DND-41 (cell line): ENCODE data around the gene C2CD2.

Experiments used
- ATAC-seq: fragments of 200-7000 bp; cut with Tn5 transposase; 3 replicates; pipeline ENCODE4 v1.9.1; 2021; ENCODE audit warnings: low read depth; ENCODE audit not compliant: insufficient read depth
- DNase-seq: peaks from one replicate; pipeline ENCODE4 v3.0.0-alpha.2; 2020
- H2AFZ ChIP-seq: 2 replicates; pipeline ENCODE4 v1.6.0; 2012; ENCODE audit warnings: low read depth, low read length
- H3K27ac ChIP-seq: 2 replicates; pipeline ENCODE4 v1.5.1; 2012; ENCODE audit warnings: low read length, inconsistent platforms
- H3K27me3 ChIP-seq: fragments of 200-600 bp; sonication (generic); 2 replicates; pipeline ENCODE4 v1.6.0; 2012; ENCODE audit warnings: low read length, mild to moderate bottlenecking, inconsistent platforms; ENCODE audit not compliant: insufficient read depth, poor library complexity
- H3K36me3 ChIP-seq: 2 replicates; pipeline ENCODE4 v1.5.1; 2012; ENCODE audit warnings: low read length, inconsistent platforms; ENCODE audit not compliant: insufficient read depth
- H3K4me1 ChIP-seq: 2 replicates; pipeline ENCODE4 v1.5.1; 2012; ENCODE audit warnings: mild to moderate bottlenecking, low read length; ENCODE audit not compliant: insufficient read depth
- H3K4me2 ChIP-seq: 2 replicates; pipeline ENCODE4 v1.6.0; 2012; ENCODE audit warnings: mild to moderate bottlenecking, moderate library complexity, low read length, inconsistent platforms; ENCODE audit not compliant: insufficient read depth
- H3K4me3 ChIP-seq, 2 experiments: fragments of 200-600 bp in 1 of 2; shearing (Covaris generic) in 1 of 2; 2 replicates each; pipeline ENCODE4 v1.5.1; 2012 to 2016; ENCODE audit warnings: inconsistent platforms in 2 of 2, low read length in 2 of 2, mild to moderate bottlenecking in 2 of 2, low read depth in 1 of 2, moderate library complexity in 1 of 2
- H3K79me2 ChIP-seq: 2 replicates; pipeline ENCODE4 v1.6.0; 2012; ENCODE audit warnings: low read length, inconsistent platforms; ENCODE audit not compliant: insufficient read depth
- H3K9ac ChIP-seq: 2 replicates; pipeline ENCODE4 v1.6.0; 2012; ENCODE audit warnings: low read depth, mild to moderate bottlenecking, inconsistent platforms, low read length, moderate library complexity
- H3K9me3 ChIP-seq: 2 replicates; pipeline ENCODE4 v1.5.1; 2012; ENCODE audit warnings: low read length, moderate library complexity, mild to moderate bottlenecking, inconsistent platforms; ENCODE audit not compliant: insufficient read depth, severe bottlenecking
- H4K20me1 ChIP-seq: 2 replicates; pipeline ENCODE4 v1.6.0; 2012; ENCODE audit warnings: low read length; ENCODE audit not compliant: insufficient read depth
- EZH2 ChIP-seq: IDR thresholded peaks from 3 replicates; pipeline ENCODE4 v1.6.1; 2012; ENCODE audit warnings: borderline replicate concordance, low read depth, mild to moderate bottlenecking, moderate library complexity, low read length, inconsistent platforms; ENCODE audit not compliant: severe bottlenecking
- TF ChIP-seq, protein P1 (sequence below): IDR thresholded peaks from 2 replicates; pipeline ENCODE4 v1.5.1; 2012; ENCODE audit warnings: borderline replicate concordance, low read length, moderate library complexity, mild to moderate bottlenecking; ENCODE audit not compliant: poor library complexity, severe bottlenecking; ENCODE audit errors: extremely low read depth

Gene C2CD2

DNA sequence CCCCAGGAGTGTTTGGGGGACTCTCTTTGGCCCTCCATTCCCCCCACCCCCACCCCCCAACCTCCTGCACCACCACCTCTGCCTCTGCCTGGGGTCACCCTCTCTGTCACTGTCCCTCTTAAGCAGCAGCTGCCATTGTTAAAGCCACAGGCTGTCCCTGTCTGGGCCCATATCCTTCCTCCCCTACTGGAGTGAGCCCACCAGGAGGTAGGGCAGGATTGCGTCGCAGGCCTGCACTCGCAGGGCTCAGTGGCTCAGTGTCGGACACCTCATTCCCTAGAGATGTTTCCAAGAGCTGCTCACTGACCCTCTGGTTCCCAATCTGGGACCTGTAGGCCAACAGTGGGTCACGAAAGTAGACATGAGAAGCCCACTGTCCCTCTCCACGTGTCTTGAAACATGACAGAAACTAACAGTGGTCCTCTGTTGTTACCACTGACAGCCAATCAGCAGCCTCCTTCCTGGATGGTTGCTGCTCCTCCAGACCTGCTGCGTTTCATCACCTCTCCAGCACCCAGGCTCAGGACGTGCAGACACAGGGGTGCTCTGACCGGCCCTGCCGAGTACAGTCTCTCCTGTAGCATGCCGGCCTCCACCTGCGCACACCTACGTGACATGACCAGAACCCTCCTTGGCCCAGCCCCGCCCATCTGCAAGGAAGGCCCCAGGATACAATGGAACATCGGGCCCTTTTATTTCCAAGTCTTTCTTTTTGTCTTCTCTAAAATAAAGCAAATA, 82.4 kb downstream of the C2CD2 start:
- H3K4me2 ChIP-seq, result no peak overlapping the region
- peaks cover 4% of the 10 kb centered on the region for H3K4me1 ChIP-seq
- no peak overlapping the region for H3K4me3 ChIP-seq
- H3K36me3 ChIP-seq, result peaks cover 21% of the 10 kb centered on the region
- TF ChIP-seq, protein P1, sequence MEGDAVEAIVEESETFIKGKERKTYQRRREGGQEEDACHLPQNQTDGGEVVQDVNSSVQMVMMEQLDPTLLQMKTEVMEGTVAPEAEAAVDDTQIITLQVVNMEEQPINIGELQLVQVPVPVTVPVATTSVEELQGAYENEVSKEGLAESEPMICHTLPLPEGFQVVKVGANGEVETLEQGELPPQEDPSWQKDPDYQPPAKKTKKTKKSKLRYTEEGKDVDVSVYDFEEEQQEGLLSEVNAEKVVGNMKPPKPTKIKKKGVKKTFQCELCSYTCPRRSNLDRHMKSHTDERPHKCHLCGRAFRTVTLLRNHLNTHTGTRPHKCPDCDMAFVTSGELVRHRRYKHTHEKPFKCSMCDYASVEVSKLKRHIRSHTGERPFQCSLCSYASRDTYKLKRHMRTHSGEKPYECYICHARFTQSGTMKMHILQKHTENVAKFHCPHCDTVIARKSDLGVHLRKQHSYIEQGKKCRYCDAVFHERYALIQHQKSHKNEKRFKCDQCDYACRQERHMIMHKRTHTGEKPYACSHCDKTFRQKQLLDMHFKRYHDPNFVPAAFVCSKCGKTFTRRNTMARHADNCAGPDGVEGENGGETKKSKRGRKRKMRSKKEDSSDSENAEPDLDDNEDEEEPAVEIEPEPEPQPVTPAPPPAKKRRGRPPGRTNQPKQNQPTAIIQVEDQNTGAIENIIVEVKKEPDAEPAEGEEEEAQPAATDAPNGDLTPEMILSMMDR, result no peak
- TF ChIP-seq EZH2, result no peak
- ATAC-seq (no peak), DNase-seq (no peak)
- H3K27me3 ChIP-seq, result no peaks in the 10 kb centered on the region
- no peak overlapping the region for H2AFZ ChIP-seq
- peaks cover 23% of the 10 kb centered on the region; the same call in 1 of the 2 replicates for H4K20me1 ChIP-seq
- no peaks in the 10 kb centered on the region for H3K9me3 ChIP-seq
- peaks cover 83% of the 10 kb centered on the region for H3K79me2 ChIP-seq
- no peak overlapping the region for H3K9ac ChIP-seq
- H3K27ac ChIP-seq, result no peak overlapping the region

- no peak for TF ChIP-seq EZH2
- TF ChIP-seq, protein P1, result no peak
- Histone ChIP-seq H3K79me2 (peaks cover 83% of the 10 kb centered on the region), H3K4me3 (no peak overlapping the region), H3K36me3 (peaks cover 12% of the 10 kb centered on the region), H3K4me1 (no peaks in the 10 kb centered on the region), H3K27ac (no peak overlapping the region), H3K4me2 (no peak overlapping the region), H3K9me3 (no peaks in the 10 kb centered on the region), H4K20me1 (peaks cover 31% of the 10 kb centered on the region; the same call in 1 of the 2 replicates), H3K9ac (no peak overlapping the region), H2AFZ (no peak overlapping the region), H3K27me3 (no peaks in the 10 kb centered on the region)
- ATAC-seq (no peak), DNase-seq (no peak)
Measured at GRCh38 chr21:41869771-41870170, 84.0 kb downstream of the C2CD2 start.

GRCh38 chr21:41868062-41868710, 85.6 kb downstream of the C2CD2 start:
- Histone ChIP-seq H3K36me3 (peaks cover 6% of the 10 kb centered on the region; the same call in 1 of the 2 replicates), H2AFZ (no peak overlapping the region), H3K4me2 (no peak overlapping the region), H4K20me1 (peaks cover 31% of the 10 kb centered on the region; the same call in 1 of the 2 replicates), H3K4me1 (no peaks in the 10 kb centered on the region), H3K27me3 (no peaks in the 10 kb centered on the region), H3K4me3 (no peak overlapping the region), H3K79me2 (peaks cover 79% of the 10 kb centered on the region), H3K9me3 (no peaks in the 10 kb centered on the region), H3K9ac (no peak overlapping the region), H3K27ac (no peak overlapping the region)
- no peak for ATAC-seq
- TF ChIP-seq, protein P1, result no peak
- TF ChIP-seq EZH2, result no peak
- no peak for DNase-seq
